Activated CD8-positive, alpha-beta memory T cell treated with anti-CD3 and anti-CD28 coated beads, Interleukin-2, amount 50 U/mL, for 1 hour (primary cell): ENCODE measurements around the gene FBP2.

ENCODE experiments used
- DNase-seq: peaks from one replicate; pipeline ENCODE4 v3.0.0-alpha.2; 2020; ENCODE audit errors: extremely low read depth

FBP2 gene

DNA sequence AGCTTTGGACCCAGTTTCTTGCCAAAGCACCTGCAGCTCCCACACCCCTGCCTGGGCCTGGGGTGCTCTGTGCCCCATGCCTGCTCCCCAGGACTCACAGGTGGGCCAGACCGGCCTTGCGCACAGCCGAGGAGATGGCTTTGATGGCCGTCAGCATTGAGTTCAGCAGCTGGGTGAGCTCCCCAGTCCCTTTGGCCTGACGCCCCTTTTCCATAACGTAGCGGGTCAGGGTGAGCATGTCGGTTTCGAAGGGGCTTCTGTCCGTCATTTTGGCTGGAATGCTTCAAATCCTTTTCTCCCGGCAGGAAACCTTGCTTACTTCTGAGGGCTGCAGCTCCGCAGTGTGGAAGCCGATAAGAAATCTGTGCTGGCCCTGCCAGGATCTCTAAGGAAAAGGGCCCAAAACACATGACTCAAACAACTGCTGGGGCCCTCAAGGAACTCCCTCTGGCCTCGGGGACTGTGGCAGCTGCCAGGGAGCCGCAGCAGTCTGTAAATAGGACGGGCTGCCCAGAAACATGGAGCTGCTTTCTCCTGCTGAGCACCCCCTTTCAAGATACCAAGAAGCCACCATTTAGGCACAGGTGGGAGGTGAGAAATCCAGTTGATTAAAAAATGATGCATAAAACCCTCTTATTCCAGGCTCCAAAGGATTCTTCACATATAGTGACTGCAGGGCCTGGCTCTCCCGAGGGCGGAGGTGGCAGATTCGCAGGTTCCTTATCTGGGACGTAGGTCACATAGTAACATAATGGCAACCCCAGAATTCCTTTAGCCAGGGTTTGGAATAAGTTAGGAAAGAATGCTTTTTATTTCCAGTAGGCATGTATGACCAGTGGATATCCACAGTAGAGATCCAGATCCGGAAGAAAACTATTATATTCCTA lies at the start of gene FBP2:
Gene FBP2 (minus strand): TSS at position 366 of the 887 bp plus-strand sequence. CDS start 98 bp downstream, at position 268.
- DNase-seq, result no peak

GRCh38 chr9:94643176-94643575 lies 49.6 kb upstream of the FBP2 start:
- DNase-seq, result no peak

- DNase-seq, result no peak
Measured at GRCh38 chr9:94642501-94642900, 48.9 kb upstream of the FBP2 start.

- no peak for DNase-seq
Measured at GRCh38 chr9:94639999-94640376, 46.4 kb upstream of the FBP2 start.

DNA sequence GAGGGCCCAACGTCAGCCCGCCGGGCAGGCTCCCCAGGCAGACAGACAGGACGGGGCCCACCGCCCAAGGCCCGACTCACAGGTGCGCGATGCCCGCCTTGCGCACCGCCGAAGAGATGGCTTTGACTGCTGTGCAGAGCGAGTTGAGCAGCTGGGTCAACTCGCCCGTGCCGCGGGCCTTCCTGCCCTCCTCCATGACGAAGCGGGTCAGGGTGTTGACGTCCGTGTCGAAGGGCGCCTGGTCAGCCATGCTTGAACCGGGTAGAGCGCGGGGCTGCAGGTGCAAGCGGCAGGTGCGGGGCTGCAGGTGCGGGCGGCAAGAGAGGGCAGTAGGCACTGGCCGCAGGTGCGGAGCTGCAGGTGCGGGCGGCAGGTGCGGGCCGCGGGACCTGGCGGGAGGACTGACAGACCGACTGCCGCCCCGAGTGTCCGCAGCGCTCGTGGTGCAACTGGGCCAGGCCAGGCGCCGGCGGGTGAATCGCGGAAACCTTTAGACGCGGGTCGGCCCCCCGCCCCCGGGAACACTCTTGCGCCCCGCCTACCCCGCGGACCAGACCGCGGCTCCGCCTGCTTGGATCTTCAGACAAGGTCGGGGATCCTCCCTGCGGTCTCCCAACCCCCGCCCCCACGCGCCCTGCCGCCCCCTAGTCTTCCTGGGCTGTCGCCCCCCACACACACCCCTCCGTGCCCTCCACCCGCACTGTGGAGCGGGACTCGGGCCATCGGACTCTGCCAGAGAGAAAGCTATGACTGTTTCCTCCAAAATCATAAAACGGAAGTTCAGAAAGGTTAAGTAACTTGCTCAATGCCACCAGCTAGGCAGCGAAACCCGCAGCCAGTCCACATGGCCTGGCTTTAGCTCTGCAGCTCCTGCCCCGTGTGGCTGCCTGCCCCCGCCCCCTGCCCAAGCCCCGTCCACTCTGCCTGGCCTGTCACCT lies 45.7 kb upstream of the FBP2 start, which contains the start of gene FBP1:
Gene FBP1 (minus strand): TSS at position 458 of the 938 bp plus-strand sequence. CDS start 208 bp downstream, at position 250.
- no peak for DNase-seq

GRCh38 chr9:94638335-94639060 lies 44.9 kb upstream of the FBP2 start:
- DNase-seq, result no peak

DNA sequence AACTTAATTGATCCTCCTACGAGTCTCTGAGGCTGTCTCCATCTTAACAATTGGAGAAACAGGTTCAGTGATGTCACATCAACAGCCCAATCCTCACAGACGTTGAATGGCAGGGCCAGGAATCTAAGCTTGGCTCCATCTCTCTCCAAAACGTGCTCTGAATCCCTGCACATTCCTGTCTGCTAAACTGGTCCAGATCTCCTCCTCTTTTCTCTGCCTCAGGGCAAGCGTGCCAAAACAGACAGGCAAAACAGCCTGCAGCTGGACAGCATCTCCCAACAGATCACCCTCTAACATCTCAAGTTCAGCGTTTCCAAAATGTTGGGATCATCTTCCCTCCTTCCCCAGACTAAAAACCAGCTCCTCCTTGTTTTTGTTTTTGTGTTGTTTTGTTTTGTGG lies 39.1 kb upstream of the FBP2 start:
- DNase-seq, result no peak

DNA sequence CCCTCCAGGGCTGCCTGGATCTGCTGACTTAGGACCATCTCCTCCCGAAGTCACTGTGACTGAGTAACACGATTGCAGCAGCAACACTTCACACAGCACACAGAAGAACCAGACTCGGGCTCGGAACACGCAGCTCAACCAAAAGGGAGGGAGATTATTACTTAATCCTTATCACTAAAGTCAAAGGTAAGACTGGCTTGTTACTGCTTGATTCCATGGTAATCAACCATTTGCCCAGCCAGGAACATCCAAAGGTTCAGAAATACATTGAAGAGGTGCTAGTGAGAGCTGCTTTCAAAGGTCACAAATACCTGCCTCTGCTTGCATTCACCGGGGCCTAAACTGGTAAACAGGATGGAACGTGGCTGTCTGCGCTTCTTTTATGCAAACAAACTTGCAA lies 38.0 kb upstream of the FBP2 start:
- DNase-seq, result no peak

DNA sequence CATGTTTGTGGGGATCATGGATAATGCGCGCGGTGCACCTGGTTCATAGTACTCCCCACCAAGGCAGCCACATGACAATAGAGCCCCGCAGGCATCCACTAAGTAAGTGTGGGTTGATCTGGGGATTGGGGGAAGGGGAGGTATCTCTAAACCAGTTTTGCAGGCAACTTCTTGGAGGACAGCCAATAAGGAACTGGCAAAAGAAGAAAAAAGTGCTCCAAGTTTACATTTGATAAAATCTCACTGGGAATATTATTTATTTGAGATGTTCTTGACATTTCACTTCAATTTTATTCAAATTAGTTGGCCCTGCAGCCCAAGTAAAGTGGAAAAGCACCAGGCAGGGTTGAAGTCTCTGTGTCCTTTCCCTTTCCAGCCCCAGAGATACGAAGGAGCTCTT lies 37.2 kb upstream of the FBP2 start:
- DNase-seq, result no peak

DNA sequence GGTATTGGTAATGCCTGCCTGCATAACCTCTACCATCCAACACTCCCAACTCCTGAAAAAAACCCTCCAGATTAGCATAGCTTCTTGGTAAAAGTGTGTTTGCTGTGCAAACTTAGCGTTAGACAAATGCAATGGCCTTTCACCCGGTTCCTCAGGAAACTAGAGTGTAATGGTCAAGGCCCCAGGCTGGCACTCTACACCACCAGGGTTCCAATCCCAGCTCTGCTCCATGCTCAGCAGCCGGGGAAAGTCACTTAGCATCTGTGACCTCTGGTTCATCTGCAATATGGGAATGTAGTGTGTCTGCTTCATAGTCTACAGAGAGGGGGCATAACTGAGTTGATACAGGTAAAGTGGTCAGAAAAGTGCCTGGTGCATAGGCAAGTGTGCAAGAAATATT lies 36.7 kb upstream of the FBP2 start:
- DNase-seq, result no peak

DNA sequence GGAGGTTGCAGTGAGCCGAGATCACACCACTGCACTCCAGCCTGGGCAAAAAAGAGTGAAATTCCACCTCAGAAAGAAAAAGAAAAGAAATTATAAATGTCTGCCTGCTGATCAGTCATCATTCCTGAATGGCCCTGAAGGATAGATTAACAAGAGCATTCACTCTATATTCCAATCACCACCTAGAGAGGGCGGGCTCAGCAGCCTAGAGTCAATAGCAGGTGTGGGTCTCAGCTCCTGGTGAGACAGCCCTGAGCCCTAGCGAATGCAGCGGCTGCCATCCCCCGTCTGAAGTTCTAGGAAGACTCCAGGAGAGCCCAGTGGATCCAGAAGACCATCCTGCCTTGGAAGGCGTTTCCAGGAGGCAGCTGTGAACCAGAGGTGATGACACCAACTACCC lies 33.7 kb upstream of the FBP2 start:
- DNase-seq, result no peak

DNA sequence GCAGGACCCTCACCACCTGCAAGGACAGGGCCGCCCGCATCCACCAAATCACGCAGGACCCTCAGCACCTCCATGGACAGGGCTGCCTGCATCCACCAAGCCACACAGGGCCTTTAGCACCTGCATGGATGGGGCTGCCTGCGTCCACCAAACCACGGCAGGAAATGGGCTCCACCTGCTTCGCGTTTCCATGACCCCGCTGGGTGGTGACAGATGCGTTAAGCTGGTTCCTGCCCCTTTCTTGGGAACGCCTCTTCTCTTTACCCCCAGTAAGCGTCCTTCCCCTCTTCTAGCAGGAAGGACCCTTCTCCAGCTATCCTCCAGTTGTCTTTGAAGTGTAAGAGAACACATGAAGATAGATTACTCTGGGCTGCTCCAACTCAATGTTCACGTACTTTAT lies 32.2 kb upstream of the FBP2 start:
- DNase-seq, result no peak

DNA sequence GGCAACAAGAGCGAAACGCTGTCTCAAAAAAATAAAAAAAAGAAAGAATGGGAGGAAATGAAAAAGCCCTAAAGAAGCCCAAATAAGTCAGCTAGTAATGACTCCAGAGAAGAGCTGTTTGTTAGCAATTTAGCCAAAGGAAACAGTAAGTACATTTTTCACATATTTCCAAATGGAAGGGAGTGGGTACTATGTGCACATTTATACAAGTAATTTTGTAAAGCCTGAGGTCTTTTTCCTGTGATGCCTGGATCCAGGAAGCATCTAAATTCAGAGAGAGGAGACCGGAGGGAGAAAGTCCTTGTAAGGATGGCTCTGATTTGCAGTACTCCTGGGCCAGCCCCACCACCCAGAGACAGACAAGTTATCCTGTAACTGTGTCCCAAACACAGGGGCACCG lies 31.0 kb upstream of the FBP2 start:
- DNase-seq, result no peak

- no peak for DNase-seq
Measured at GRCh38 chr9:94623253-94623652, 29.6 kb upstream of the FBP2 start.

DNA sequence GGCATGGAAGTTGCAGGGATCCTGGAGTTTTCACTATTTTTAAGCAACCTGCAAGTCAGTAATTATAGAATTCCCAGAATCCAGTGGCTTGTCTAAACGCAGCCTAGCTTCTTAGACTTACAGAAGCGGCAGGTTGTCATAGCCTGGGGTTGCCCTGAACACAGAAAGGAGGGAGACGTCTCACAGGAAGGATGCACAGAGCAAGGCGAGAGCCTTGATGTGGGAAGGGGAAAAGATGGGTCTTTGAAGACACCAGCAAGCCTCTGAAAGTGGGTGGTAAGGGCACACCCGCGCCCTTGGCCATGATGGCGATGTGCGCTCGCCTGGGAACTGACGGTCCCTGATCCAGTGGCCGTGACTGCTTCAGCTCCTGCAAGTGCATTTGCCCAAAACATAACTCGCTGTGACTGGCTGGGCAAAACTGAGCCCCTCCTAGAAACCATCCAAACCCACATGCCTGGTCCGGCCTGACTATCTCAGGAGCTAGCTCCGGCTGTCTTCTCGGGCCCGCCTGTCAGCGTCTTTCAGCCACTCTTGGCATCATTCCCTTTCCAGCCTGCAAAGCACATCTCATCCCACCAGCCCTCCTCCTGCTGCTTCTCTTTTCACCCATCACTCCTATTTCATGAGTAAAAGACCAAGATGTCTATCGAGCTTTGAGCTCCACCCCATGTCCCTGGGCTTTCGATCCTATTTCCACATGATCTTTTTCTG lies 28.6 kb upstream of the FBP2 start:
- DNase-seq, result no peak

GRCh38 chr9:94619026-94619425 lies 25.4 kb upstream of the FBP2 start:
- no peak for DNase-seq

DNA sequence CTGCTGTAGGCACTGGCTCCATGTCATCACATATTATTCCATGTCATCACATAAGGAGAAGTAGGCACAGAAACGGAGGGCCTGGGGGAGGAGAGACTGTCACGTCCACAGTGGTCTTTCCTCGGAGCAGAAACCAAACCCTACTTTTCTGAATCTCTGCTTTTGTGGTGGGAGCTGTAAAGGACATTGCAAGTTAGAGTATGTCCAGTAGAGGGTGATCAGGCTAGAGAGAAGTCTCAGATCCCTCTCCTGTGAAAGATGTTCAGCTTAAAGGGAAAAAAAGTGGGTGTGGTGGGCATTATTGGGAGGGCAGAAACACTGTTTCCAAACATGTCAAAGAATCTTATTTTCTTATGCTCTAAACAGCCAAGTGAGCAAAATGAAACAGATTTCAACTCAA lies 19.4 kb upstream of the FBP2 start:
- DNase-seq, result no peak

DNA sequence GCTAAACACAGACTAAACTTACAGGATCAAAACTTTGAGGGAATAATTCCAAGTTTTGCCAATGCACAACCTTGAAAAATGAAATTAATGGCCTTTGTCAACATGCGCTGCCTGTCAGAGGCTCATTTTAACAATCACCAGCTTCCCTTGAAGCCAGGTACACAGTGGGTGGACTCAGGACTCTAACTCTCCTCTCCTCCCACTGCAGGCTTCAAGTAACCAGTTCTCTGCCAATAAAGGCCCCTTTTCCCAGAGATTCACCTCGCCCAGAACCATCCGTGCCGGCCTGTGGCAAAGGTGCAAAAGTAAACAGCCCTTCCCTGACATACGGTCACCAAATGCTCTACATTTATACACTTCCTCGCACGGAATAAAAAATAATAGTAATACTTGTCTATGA lies 18.4 kb upstream of the FBP2 start:
- no peak for DNase-seq

DNA sequence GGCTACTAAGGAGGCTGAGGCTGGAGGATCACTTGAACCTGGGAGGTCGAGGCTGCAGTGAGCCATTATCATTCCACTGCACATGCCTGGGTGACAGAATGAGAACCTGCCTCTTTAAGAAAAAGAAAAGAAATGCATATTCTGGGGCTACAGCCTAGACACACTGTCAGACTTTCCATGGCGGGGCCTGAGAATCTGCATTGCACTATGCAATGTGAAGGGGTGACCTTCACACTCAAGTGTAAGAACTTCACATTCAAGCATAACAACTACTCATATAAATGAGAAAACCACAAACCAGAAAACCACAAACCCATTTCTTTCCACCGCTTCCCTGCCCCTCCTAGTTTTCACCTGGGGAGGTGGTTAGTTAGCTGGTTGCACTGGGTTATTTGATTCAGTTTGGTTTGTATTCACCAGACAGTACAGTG lies 18.0 kb upstream of the FBP2 start:
- DNase-seq, result no peak

DNA sequence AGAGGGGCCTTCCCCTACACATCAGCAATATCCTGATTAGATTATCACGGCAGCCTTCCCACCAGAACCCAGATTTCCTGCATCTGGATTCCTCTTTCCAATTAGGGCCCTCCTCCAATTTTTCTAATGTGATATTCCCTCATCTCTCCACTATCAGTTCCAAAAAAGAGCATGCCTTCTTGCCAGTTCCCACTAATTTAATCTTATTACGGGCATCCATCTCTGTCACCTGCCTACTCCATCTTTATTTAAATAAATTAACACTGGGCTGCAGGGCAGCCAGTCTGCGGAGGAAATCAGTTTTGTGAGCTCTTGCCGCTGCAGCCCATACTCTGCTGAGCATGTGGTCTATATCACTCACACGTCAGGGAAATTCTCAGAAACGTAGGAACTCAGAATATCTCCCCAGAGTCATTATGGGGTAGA lies 16.6 kb upstream of the FBP2 start:
- no peak for DNase-seq

DNA sequence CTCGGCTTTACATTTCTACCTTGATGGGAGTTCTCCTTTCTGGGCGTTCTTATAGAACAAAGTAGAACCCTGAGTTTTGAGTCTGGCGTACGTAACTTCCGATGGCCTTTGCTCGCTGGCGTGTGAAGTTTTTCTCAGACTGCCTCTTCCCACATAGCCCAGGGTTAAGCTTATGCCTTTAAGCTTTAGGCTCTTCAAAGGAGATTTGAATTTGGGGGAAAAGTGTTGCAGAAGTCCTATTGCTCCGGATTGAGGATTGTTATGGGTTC lies 13.7 kb upstream of the FBP2 start:
- DNase-seq, result no peak
